ENCODE data around the gene RBM4.

The RBM4 gene

DNA sequence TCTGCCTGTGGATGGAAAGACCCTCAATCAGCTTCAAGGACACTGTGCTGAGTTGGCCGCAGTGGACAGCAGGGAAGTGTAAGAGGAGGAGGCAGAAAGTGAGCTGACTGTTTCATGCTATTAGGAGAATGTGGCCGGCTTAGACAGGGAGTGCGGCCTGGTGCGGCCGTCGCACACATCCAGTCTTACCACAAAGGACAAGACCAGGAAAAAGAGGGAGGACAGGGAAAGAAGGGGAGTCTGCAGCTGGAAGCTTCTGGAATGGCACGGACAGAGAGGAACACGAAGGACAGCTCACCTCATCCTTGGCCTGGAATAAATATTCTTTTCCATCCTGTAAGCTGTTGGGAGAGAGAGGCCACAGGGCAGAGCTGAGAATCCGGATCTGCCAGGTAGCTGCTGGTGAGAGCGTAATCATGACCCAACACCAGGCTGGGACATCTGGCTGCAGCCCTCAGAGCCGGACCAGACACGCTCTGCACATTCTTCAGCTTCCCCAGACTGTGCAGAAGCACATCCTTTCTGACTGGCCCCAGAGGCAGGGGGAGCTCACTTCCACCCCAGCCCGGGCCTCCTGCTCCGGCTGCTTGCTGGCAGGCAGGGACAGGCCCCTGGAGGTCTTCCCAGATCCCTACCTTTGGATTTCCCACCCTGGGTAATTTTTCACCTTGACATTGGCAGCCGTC lies 47.7 kb downstream of the RBM4 start:
- TF ChIP-seq, protein P1, sequence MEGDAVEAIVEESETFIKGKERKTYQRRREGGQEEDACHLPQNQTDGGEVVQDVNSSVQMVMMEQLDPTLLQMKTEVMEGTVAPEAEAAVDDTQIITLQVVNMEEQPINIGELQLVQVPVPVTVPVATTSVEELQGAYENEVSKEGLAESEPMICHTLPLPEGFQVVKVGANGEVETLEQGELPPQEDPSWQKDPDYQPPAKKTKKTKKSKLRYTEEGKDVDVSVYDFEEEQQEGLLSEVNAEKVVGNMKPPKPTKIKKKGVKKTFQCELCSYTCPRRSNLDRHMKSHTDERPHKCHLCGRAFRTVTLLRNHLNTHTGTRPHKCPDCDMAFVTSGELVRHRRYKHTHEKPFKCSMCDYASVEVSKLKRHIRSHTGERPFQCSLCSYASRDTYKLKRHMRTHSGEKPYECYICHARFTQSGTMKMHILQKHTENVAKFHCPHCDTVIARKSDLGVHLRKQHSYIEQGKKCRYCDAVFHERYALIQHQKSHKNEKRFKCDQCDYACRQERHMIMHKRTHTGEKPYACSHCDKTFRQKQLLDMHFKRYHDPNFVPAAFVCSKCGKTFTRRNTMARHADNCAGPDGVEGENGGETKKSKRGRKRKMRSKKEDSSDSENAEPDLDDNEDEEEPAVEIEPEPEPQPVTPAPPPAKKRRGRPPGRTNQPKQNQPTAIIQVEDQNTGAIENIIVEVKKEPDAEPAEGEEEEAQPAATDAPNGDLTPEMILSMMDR (IDR thresholded peaks at IDR 0.05; ENCODE audit: control insufficient read depth, extremely low read depth, insufficient read depth) = no peak
- no peak overlapping the region for H3K4me3 ChIP-seq (ENCODE audit: low read depth, low read length)
- DNase-seq (ENCODE audit: low read depth) = no peak

DNA sequence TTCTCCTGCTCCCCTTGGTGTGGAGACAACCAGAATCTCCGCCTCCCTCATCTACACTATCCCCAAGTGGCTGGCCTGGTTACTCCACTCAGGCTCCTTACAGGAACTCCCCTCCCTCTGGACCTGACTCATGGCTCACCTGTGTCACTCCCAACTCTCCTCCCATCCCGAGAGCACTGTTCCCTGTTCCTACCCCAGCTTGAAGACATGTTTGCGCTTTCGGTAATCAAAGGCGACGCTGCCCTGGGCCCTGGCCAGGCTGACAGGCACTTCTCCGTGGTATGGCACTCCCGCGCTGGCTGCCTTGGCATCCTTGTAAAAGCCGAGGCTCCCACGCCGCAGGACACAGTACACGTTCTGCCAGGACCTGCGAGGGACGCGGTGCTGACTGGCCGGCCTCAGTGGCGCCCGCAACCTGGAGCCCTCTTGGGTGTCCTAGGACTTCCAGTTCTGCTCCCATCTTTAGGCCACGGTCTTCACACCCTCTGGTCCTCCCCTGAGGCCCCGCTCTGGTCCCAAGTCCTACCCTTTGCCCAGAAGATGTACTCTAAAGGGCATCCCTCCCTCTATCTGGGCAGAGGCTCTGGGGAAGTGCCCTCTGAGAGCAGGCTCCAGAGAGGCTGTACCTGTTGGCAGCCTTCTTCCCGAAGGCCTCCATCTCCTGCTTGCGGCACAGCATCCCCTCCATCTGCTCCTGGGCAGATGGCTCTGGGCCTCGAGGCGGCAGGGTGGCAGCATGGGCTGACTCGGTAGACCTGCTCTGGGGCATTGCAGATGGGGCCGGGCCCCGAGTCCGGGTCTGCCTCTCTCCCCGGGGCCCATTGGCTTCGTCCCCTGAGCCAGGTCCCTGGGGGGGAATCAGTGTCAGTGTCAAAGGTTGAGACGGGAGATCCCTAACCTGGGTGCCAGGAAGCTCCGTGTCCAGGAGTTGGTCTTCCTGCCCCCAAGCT lies 48.6 kb downstream of the RBM4 start:
- no peak overlapping the region for H3K4me3 ChIP-seq (ENCODE audit: low read depth, low read length)
- no peak for DNase-seq (ENCODE audit: low read depth)
- TF ChIP-seq, protein P1 (IDR thresholded peaks at IDR 0.05; ENCODE audit: control insufficient read depth, extremely low read depth, insufficient read depth) = no peak

DNA sequence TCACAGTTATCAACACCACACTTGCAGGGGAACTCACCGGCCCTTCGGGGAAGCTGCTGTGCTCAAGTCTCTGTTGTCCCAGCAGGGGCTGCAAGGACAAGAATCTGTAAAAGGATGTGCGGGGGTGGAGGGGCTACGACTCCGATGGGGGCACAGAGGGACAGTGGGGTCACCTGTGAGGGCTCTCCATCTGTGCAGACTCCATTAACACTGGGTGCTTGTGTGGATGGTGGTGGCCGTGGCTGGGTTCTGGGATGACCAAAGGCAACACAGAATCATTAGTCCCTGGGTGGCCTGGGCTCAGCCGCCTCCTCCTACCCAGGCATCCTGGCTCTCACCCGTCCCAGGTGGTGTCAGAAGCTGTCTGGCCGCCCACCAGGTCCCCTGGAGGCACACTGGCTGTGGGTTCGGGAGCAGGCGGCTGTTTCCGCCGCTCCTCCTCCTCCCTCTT lies 49.4 kb downstream of the RBM4 start:
- TF ChIP-seq, protein P1 (IDR thresholded peaks at IDR 0.05; ENCODE audit: control insufficient read depth, extremely low read depth, insufficient read depth) = no peak
- DNase-seq (ENCODE audit: low read depth) = no peak
- no peak overlapping the region for H3K4me3 ChIP-seq (ENCODE audit: low read depth, low read length)

DNA sequence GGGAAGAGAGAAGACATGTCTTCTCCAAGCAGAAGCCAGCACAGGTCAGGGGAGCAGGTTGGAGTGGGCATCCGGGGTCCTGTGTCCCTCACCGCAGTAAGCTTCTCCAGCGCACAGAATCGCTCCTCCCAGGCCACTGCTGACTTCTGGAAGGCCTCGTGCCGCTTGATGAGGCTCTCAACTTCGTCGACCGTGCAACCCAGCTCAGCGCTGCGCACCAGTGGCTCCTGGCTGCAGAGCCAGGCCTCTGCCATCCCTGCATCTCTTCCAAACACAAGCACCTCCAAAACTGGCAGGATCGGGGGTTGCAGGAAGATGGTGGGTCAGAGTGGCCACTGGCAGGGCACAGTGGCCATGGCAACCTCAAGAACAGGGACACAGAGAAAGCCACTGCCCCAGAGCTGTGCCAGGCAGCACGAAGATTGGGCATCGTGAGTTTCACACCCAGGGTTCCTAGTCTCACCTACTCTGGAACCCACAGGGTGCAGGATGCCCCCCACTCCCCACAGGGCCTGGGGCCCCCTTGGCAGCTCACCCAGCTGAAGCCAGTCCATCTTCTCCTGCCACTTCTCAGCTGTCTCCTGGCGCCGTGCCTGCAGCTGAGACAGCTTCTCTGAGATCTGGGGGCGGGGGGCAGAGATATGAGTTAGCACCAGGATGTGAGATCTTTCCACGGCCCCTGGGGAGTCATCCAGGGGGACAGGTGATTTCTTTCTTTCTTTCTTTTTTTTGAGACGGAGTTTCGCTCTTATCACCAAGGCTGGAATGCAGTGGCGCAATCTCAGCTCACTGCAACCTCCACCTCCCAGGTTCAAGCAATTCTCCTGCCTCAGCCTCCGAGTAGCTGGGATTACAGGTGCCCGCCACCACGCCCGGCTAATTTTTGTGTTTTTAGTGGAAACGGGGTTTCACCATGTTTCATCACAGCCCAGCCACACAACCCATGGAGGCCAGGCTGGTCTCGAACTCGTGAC lies 50.3 kb downstream of the RBM4 start:
- TF ChIP-seq, protein P1 (IDR thresholded peaks at IDR 0.05; ENCODE audit: control insufficient read depth, extremely low read depth, insufficient read depth) = no peak
- no peak overlapping the region for H3K4me3 ChIP-seq (ENCODE audit: low read depth, low read length)
- no peak for DNase-seq (ENCODE audit: low read depth)

DNA sequence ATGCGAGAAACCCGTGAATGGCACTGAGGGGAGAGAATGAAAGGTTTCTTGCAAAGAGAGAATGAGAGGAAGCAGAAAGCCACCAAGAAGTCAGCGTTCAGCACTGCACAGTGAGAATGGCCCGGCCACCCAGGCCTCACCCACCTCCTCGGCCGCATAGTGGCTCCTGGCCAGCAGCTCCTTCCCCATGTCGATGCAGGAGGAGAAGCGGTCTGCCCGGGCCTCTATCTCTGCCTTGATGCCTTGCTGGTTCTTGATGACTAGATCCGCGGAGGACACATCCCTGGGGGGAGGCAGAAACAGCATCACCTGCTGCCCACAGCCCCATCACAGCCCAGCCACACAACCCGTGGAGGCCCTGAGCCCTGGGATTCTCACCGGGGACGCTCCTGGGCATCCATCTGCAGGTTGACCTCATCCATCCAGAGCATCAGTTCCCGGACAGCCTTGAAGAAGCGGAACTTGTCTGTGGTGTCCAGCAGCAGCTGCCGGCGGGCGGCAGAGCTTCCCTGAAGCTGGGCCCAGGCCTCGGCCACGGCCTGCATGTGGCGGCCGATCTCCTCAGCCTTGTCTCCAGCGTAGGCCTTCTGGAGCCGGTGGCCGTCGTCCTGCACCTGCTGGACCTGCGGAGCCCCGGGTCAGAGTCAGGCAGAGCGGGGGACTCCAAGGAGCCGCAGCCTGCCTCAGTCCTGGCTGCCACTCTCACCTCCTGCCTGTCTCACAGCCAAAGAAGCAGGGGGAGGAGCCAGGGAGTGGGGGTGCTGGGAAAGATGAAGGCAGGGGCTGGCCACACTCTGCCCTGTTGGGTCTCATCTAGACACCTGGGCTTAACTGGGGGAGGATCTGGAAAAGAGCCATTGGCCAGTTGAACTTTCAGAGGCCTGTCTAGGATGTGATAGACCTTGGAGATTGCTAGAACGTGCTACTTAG lies 51.4 kb downstream of the RBM4 start:
- TF ChIP-seq, protein P1 (IDR thresholded peaks at IDR 0.05; ENCODE audit: control insufficient read depth, extremely low read depth, insufficient read depth) = no peak
- no peak for DNase-seq (ENCODE audit: low read depth)
- no peak overlapping the region for H3K4me3 ChIP-seq (ENCODE audit: low read depth, low read length)

All from LNCaP clone FGC (cell line).